AG04450 (cell line): Measurements from ENCODE around the gene FGF22. TPM values are rescaled to one million over a fixed set of nuclear protein-coding genes. Genes with fewer than 3 reads are reported as not detected.

Source experiments
- CTCF ChIA-PET: fragments of 300-600, 350-600 bp; formaldehyde crosslinking; extraction: SDS; loops from one replicate; lab custom pipeline; 2022; ENCODE audit warnings: antibody characterized with exemption, inconsistent platforms; lab: Charles Lee
- POLR2A ChIA-PET: fragments of 350-600 bp; formaldehyde crosslinking; extraction: SDS; loops from one replicate; lab custom pipeline; 2021; ENCODE audit warnings: antibody characterized with exemption, inconsistent platforms; lab: Yijun Ruan, JAX
- DNase-seq: peaks from one replicate; pipeline ENCODE4 v3.0.0-alpha.2; 2011; ENCODE audit warnings: low read depth, low spot score
- H3K27ac ChIP-seq: one replicate; pipeline ENCODE4 v1.5.1; 2012; ENCODE audit warnings: low read depth, low read length, control low read depth
- H3K27me3 ChIP-seq: one replicate; pipeline ENCODE4 v1.6.0; 2012; ENCODE audit warnings: low read length; ENCODE audit not compliant: control insufficient read depth, insufficient read depth
- H3K4me3 ChIP-seq: 2 replicates; pipeline ENCODE4 v1.5.1; 2011; ENCODE audit warnings: mild to moderate bottlenecking, low read depth, low read length, control low read depth
- H3K9me3 ChIP-seq: 2 replicates; pipeline ENCODE4 v1.5.1; 2012; ENCODE audit warnings: low read length; ENCODE audit not compliant: control insufficient read depth, insufficient read depth
- polyA plus RNA-seq: library from polyadenylated mRNA; depleted of rRNA; stranded (reverse); fragments of >200 nt; gene quantifications from 2 replicates; pipeline ENCODE4 v1.2.3, GENCODE V29; 2011
- TF ChIP-seq, protein P1 (sequence below): IDR thresholded peaks from 2 replicates; pipeline ENCODE4 v1.5.1; 2011; ENCODE audit warnings: low read depth, low read length, control low read depth, inconsistent platforms

The FGF22 gene
- polyA plus RNA-seq, 1 experiment, result not detected

- Histone ChIP-seq H3K27ac (peak overlapping the region; percentile 87), H3K9me3 (no peaks in the 10 kb centered on the region; the same call in 1 of the 2 replicates), H3K27me3 (no peaks in the 10 kb centered on the region), H3K4me3 (no peak overlapping the region)
- POLR2A ChIA-PET, result interaction anchor here (0.6 kb wide), 1 partner anchor 859 kb away, joined by 3 read pairs; no protein-coding TSS in a partner anchor
- DNase-seq, result peak; percentile 76
- CTCF ChIA-PET, result no interaction called here
- TF ChIP-seq, protein P1, sequence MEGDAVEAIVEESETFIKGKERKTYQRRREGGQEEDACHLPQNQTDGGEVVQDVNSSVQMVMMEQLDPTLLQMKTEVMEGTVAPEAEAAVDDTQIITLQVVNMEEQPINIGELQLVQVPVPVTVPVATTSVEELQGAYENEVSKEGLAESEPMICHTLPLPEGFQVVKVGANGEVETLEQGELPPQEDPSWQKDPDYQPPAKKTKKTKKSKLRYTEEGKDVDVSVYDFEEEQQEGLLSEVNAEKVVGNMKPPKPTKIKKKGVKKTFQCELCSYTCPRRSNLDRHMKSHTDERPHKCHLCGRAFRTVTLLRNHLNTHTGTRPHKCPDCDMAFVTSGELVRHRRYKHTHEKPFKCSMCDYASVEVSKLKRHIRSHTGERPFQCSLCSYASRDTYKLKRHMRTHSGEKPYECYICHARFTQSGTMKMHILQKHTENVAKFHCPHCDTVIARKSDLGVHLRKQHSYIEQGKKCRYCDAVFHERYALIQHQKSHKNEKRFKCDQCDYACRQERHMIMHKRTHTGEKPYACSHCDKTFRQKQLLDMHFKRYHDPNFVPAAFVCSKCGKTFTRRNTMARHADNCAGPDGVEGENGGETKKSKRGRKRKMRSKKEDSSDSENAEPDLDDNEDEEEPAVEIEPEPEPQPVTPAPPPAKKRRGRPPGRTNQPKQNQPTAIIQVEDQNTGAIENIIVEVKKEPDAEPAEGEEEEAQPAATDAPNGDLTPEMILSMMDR, result no peak
These were observed 28.2 kb upstream of the FGF22 start for GRCh38 chr19:611481-611868.

GRCh38 chr19:612941-613340 is 26.7 kb upstream of the FGF22 start:
- CTCF ChIA-PET, result no interaction called here
- no peaks in the 10 kb centered on the region for H3K27me3 ChIP-seq
- H3K4me3 ChIP-seq, result no peak overlapping the region
- POLR2A ChIA-PET, result no interaction called here
- no peak overlapping the region for H3K27ac ChIP-seq
- TF ChIP-seq, protein P1, result no peak
- no peak for DNase-seq
- no peaks in the 10 kb centered on the region; the same call in 1 of the 2 replicates for H3K9me3 ChIP-seq

- H3K9me3 ChIP-seq, result peaks cover 5% of the 10 kb centered on the region; the same call in 1 of the 2 replicates
- ChIA-PET POLR2A (no interaction called here), CTCF (no interaction called here)
- H3K4me3 ChIP-seq, result no peak overlapping the region
- TF ChIP-seq, protein P1, result no peak
- no peaks in the 10 kb centered on the region for H3K27me3 ChIP-seq
- no peak overlapping the region for H3K27ac ChIP-seq
- DNase-seq, result no peak
These were observed 25.7 kb upstream of the FGF22 start for GRCh38 chr19:613732-614567.

DNA sequence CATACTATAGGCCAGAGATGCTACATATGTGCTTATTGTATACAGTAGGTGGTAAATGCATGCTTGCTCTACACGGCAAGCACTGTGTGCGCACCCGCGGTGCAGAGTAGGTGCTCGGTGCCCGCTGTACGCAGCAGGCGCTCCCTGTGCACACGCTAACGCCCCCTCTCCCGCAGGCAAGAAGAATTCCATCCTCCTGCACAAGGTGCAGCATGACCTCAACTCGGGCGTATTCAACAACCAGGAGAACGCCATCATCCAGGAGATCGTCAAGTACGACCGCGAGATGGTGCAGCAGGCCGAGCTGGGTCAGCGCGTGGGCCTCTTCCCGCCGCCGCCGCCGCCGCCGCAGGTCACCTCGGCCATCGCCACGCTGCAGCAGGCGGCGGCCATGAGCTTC is 24.1 kb upstream of the FGF22 start:
- Histone ChIP-seq H3K27ac (no peak overlapping the region), H3K4me3 (no peak overlapping the region), H3K9me3 (peaks cover 14% of the 10 kb centered on the region; the same call in 1 of the 2 replicates), H3K27me3 (no peaks in the 10 kb centered on the region)
- DNase-seq, result no peak
- TF ChIP-seq, protein P1, result no peak
- CTCF ChIA-PET, result no interaction called here
- POLR2A ChIA-PET, result no interaction called here

GRCh38 chr19:616062-616700 is 23.5 kb upstream of the FGF22 start:
- no peak for DNase-seq
- H3K9me3 ChIP-seq, result peaks cover 14% of the 10 kb centered on the region; the same call in 1 of the 2 replicates
- ChIA-PET CTCF (no interaction called here), POLR2A (no interaction called here)
- no peaks in the 10 kb centered on the region for H3K27me3 ChIP-seq
- H3K27ac ChIP-seq, result no peak overlapping the region
- TF ChIP-seq, protein P1, result no peak
- H3K4me3 ChIP-seq, result no peak overlapping the region
